ENCODE measurements around the gene GMDS.

Gene GMDS

GRCh38 chr6:1894954-1895353, 350.5 kb downstream of the GMDS start:
- no peak overlapping the region for H3K9ac ChIP-seq
- no peaks in the 10 kb centered on the region for H3K4me1 ChIP-seq (ENCODE audit: low read depth, poor library complexity, severe bottlenecking)
- TF ChIP-seq CTCF (conservative IDR thresholded peaks at IDR 0.05; ENCODE audit: low read depth, low read length), result no peak
- H3K27ac ChIP-seq, result no peak overlapping the region
- H2AFZ ChIP-seq (ENCODE audit: low read depth), result no peak overlapping the region
- H4K20me1 ChIP-seq (ENCODE audit: insufficient read depth), result no peaks in the 10 kb centered on the region
- H3K79me2 ChIP-seq (ENCODE audit: insufficient read depth, low read depth), result no peaks in the 10 kb centered on the region
- no peaks in the 10 kb centered on the region for H3K27me3 ChIP-seq (ENCODE audit: insufficient read depth, low read depth)
- no peak overlapping the region for H3K4me2 ChIP-seq
- no peak overlapping the region for H3K4me3 ChIP-seq (IDR thresholded peaks at IDR 0.05; ENCODE audit: insufficient read depth, low read depth, low read length)
- H3K36me3 ChIP-seq (ENCODE audit: insufficient read depth), result no peaks in the 10 kb centered on the region

GRCh38 chr6:1893470-1894130, 351.8 kb downstream of the GMDS start:
- Histone ChIP-seq H3K9ac (no peak overlapping the region), H3K4me3 (IDR thresholded peaks at IDR 0.05; ENCODE audit: insufficient read depth, low read depth, low read length) (no peak overlapping the region), H3K27me3 (ENCODE audit: insufficient read depth, low read depth) (no peaks in the 10 kb centered on the region), H2AFZ (ENCODE audit: low read depth) (no peak overlapping the region), H3K36me3 (ENCODE audit: insufficient read depth) (no peaks in the 10 kb centered on the region), H4K20me1 (ENCODE audit: insufficient read depth) (no peaks in the 10 kb centered on the region), H3K79me2 (ENCODE audit: insufficient read depth, low read depth) (no peaks in the 10 kb centered on the region), H3K4me1 (ENCODE audit: low read depth, poor library complexity, severe bottlenecking) (no peaks in the 10 kb centered on the region), H3K4me2 (no peak overlapping the region), H3K27ac (no peak overlapping the region)
- 0 out of 2 replicates have a peak, but pooled peaks have one; percentile 26 for TF ChIP-seq CTCF (conservative IDR thresholded peaks at IDR 0.05; ENCODE audit: low read depth, low read length)

GRCh38 chr6:1892716-1893115, 352.7 kb downstream of the GMDS start:
- Histone ChIP-seq H3K27me3 (ENCODE audit: insufficient read depth, low read depth) (no peaks in the 10 kb centered on the region), H3K4me1 (ENCODE audit: low read depth, poor library complexity, severe bottlenecking) (no peaks in the 10 kb centered on the region), H2AFZ (ENCODE audit: low read depth) (no peak overlapping the region), H3K9ac (no peak overlapping the region), H3K4me2 (no peak overlapping the region), H4K20me1 (ENCODE audit: insufficient read depth) (no peaks in the 10 kb centered on the region), H3K4me3 (IDR thresholded peaks at IDR 0.05; ENCODE audit: insufficient read depth, low read depth, low read length) (no peak overlapping the region), H3K36me3 (ENCODE audit: insufficient read depth) (no peaks in the 10 kb centered on the region), H3K27ac (no peak overlapping the region), H3K79me2 (ENCODE audit: insufficient read depth, low read depth) (no peaks in the 10 kb centered on the region)
- TF ChIP-seq CTCF (conservative IDR thresholded peaks at IDR 0.05; ENCODE audit: low read depth, low read length), result no peak

GRCh38 chr6:1890987-1891386, 354.4 kb downstream of the GMDS start:
- TF ChIP-seq CTCF (conservative IDR thresholded peaks at IDR 0.05; ENCODE audit: low read depth, low read length), result no peak
- Histone ChIP-seq H4K20me1 (ENCODE audit: insufficient read depth) (no peaks in the 10 kb centered on the region), H3K27me3 (ENCODE audit: insufficient read depth, low read depth) (no peaks in the 10 kb centered on the region), H3K4me2 (no peak overlapping the region), H2AFZ (ENCODE audit: low read depth) (no peak overlapping the region), H3K4me1 (ENCODE audit: low read depth, poor library complexity, severe bottlenecking) (no peaks in the 10 kb centered on the region), H3K4me3 (IDR thresholded peaks at IDR 0.05; ENCODE audit: insufficient read depth, low read depth, low read length) (no peak overlapping the region), H3K36me3 (ENCODE audit: insufficient read depth) (no peaks in the 10 kb centered on the region), H3K27ac (no peak overlapping the region), H3K79me2 (ENCODE audit: insufficient read depth, low read depth) (no peaks in the 10 kb centered on the region), H3K9ac (no peak overlapping the region)

Measured in KMS-11 (cell line).